Ovary (tissue), 9 donors: ENCODE measurements around the gene STX8. TPM values are rescaled to one million over a fixed set of nuclear protein-coding genes. Genes with fewer than 3 reads are reported as not detected.

ENCODE experiments used
- DNase-seq, 5 donors: peaks; one replicate each; pipeline ENCODE4 v3.0.0-alpha.2; 2019 to 2020
- H3K27ac ChIP-seq, 2 donors: fragments of 200-600 bp; one replicate each; pipeline versions ENCODE4 v1.5.1 to v1.8.0; 2019 to 2022
- H3K27me3 ChIP-seq: fragments of 200-600 bp; one replicate; pipeline ENCODE4 v1.8.0; 2022
- H3K36me3 ChIP-seq: fragments of 200-600 bp; sonication (generic); one replicate; pipeline ENCODE4 v1.5.1; 2019
- H3K4me1 ChIP-seq: one replicate; pipeline ENCODE4 v1.8.1; 2013; ENCODE audit warnings: mild to moderate bottlenecking, moderate library complexity; ENCODE audit not compliant: insufficient read depth
- H3K4me3 ChIP-seq: fragments of 200-600 bp; sonication (generic); one replicate; pipeline ENCODE4 v1.5.1; 2017
- H3K9me3 ChIP-seq, 2 donors: fragments of 200-600 bp in 1 of 2; sonication (generic) in 1 of 2; one replicate each; pipeline versions ENCODE4 v1.5.1 to v1.8.1; 2013 to 2019; ENCODE audit warnings: mild to moderate bottlenecking in 1 of 2, moderate library complexity in 1 of 2
- EP300 ChIP-seq: sonication (generic); formaldehyde crosslinking; IDR thresholded peaks from one replicate; pipeline ENCODE4 v1.6.1; 2017; ENCODE audit warnings: antibody characterized with exemption
- POLR2A ChIP-seq: fragments of 450-650 bp; IDR thresholded peaks from one replicate; pipeline ENCODE4 v1.6.1; 2017; ENCODE audit warnings: antibody characterized with exemption, mild to moderate bottlenecking, moderate library complexity
- WGBS, 3 donors: extraction: QIAGEN DNeasy Blood & Tissue Kit in 1 of 3; methylation state at CpG; one replicate each; pipeline versions ENCODE4 v1.1.5 to v1.1.7; 2013 to 2017; 5-methylcytosine and 5-hydroxymethylcytosine counted together
- intact Hi-C, 4 donors: fragments of 100-400 bp; cut with DNase I; formaldehyde crosslinking; loops; one replicate each; pipeline versions ENCODE4 v1.11.0 to v1.15.1; 2022 to 2023
- polyA plus RNA-seq, 2 donors: library from polyadenylated mRNA; stranded (reverse); fragments of 200-250 nt in 1 of 2; fragments of 350-450 nt in 1 of 2; fragmentation: Illumina TruSeq in 1 of 2; extraction: RNeasy Lipid Tissue Mini Kit (QIAGEN cat#74804) in 1 of 2; gene quantifications; one replicate each; pipeline ENCODE4 v1.2.3, GENCODE V29; 2013 to 2014
- total RNA-seq, 7 donors: library from RNA; depleted of rRNA in 2 of 7; stranded (reverse); fragments of >200 nt in 2 of 7; fragmentation: NEBNext Ultra II Directional in 3 of 7; extraction: Animal tissue kit (Norgen Biotek cat#: 25700) in 3 of 7; gene quantifications; one replicate each; pipeline versions ENCODE4 v1.1.0 to v1.2.4, GENCODE V29; 2016 to 2023
- TF ChIP-seq, protein P1 (sequence below), 3 donors: fragments of 450-650 bp in 2 of 3; fragments of 200-600 bp in 1 of 3; IDR thresholded peaks; one replicate each; pipeline versions ENCODE4 v1.5.1 to v1.8.0; 2016 to 2022; ENCODE audit warnings: antibody characterized with exemption in 3 of 3, mild to moderate bottlenecking in 1 of 3
- donor health status: DM: no; HTN: no; CAD: no; lungs with moderate emphysema.
- donor health status: DM: no; HTN: no; CAD: no.
- donor health status: Bipolar disorder and iron deficiency.
- donor health status: DM: yes; HTN: yes; CAD: no.
- donor health status: DM: no; HTN: no; CAD: no.
- donor health status: DM: yes; HTN: yes; CAD: no.

The STX8 gene
- total and polyA plus RNA-seq, 9 donors = 37.6 to 112 (median 53.8) TPM

DNA sequence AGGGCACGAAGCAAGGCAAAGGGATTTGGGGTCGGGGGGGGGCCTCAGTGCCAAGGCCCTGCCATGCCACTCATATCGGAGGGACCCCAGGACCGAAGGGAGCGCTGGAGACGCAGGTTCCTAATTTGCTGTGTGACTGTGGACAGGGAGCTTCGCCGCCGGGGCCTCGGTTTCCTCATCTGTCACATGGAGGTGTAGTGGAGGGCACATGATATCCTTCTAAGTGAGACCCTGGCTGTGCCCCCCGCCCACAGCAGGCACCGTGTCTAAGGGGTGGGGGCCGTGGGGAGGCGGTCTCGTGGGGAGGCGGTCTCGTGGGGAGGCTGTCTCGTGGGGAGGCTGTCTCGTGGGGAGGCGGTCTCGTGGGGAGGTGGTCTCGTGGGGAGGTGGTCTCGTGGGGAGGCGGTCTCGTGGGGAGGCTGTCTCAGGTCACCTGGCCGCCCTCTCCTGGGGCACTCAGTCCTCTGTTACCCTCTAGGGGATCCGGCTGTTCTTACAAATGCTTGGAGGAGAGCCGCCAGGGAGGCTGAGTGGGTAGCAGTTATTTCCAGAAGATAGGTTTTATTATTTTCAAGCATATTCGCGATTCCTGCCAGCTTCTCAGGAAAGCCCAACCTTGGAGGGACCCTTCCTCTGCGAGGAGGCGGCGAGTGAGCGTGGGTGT lies 349.4 kb downstream of the STX8 start:
- 77 to 85% (median 79%) methylated on average over 25 to 34 of the region's 34 CpGs for WGBS, 3 donors
- Histone ChIP-seq H3K9me3 (no peaks in the 10 kb centered on the region), H3K27ac (no peak overlapping the region), H3K36me3 (no peaks in the 10 kb centered on the region), H3K27me3 (no peaks in the 10 kb centered on the region), H3K4me1 (no peaks in the 10 kb centered on the region), H3K4me3 (no peak overlapping the region)
- intact Hi-C loops = no loop called here
- TF ChIP-seq, protein P1, sequence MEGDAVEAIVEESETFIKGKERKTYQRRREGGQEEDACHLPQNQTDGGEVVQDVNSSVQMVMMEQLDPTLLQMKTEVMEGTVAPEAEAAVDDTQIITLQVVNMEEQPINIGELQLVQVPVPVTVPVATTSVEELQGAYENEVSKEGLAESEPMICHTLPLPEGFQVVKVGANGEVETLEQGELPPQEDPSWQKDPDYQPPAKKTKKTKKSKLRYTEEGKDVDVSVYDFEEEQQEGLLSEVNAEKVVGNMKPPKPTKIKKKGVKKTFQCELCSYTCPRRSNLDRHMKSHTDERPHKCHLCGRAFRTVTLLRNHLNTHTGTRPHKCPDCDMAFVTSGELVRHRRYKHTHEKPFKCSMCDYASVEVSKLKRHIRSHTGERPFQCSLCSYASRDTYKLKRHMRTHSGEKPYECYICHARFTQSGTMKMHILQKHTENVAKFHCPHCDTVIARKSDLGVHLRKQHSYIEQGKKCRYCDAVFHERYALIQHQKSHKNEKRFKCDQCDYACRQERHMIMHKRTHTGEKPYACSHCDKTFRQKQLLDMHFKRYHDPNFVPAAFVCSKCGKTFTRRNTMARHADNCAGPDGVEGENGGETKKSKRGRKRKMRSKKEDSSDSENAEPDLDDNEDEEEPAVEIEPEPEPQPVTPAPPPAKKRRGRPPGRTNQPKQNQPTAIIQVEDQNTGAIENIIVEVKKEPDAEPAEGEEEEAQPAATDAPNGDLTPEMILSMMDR (IDR thresholded peaks at IDR 0.05) = no peak
- TF ChIP-seq POLR2A = no peak
- no peak for TF ChIP-seq EP300
- DNase-seq = no peak

DNA sequence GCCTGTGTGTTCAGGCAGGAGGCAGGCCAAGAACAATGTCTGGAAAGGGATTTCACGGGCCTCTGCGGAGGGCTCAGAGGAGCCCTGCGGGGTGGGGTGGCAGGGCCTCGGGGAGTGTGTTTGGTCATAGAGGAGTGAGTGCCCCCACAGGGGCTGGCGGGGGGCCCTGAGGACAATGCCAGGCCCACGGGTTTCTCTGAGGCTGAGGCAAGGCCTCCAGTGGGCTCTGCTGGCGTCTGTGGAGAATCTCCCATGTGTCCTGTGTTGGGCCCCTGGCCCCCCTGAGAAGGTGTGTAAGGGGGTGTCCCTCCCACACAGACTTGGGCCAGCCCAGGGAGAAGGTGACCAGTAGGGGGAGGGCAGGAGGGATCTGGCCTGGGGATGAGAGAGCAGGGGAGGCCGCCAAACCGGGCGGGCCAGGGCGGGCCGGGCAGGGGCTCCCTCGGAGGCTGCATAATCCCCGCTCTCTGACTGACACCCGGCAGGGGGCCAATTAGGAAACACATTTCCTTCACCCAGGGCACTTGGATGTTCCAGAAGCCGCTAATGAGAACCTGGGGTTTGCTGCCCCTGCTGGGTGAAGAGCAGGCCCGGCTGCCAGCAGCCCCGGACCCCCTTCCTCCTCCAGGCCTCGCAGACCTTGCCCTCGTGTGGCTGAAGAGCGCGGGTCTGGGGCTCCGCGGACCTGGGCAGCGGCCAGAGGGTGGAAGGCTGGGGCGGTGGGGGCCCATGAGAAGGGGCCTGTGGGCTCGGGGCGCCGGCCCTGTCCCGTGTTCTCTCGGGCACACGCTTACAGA lies 350.1 kb downstream of the STX8 start:
- DNase-seq = no peak
- Histone ChIP-seq H3K4me1 (no peaks in the 10 kb centered on the region), H3K27ac (no peak overlapping the region), H3K4me3 (no peak overlapping the region), H3K9me3 (no peaks in the 10 kb centered on the region), H3K27me3 (no peaks in the 10 kb centered on the region), H3K36me3 (no peaks in the 10 kb centered on the region)
- TF ChIP-seq POLR2A = no peak
- TF ChIP-seq, protein P1 (IDR thresholded peaks at IDR 0.05) = no peak
- TF ChIP-seq EP300 = no peak
- WGBS, 3 donors = 69 to 82% (median 71%) methylated on average over 29 to 32 of the region's 32 CpGs
- intact Hi-C loops = no loop called here

DNA sequence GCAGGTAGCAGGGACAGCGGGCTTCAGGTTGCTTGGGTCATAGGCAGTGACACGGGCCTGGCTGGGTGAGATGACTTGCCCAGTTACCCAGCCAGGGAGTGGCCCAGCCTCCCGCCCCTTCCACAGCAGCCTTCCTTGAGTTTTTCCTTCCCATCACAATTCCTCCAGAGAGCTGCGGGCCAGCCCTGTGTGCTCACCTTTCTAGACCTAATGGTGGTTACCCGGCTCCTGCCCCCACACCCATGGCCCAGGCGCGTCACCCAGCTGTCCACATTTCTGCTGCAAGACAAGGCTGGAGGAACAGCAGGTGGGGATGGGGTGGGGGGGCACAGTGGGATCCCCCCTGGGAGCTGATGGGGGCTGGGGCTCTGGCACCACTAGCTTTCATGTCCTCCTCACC lies 351.1 kb downstream of the STX8 start:
- no peak for TF ChIP-seq POLR2A
- TF ChIP-seq, protein P1 (IDR thresholded peaks at IDR 0.05) = no peak
- no peak for TF ChIP-seq EP300
- Histone ChIP-seq H3K4me3 (no peak overlapping the region), H3K27ac (no peak overlapping the region), H3K4me1 (no peaks in the 10 kb centered on the region), H3K9me3 (no peaks in the 10 kb centered on the region), H3K36me3 (no peaks in the 10 kb centered on the region), H3K27me3 (no peaks in the 10 kb centered on the region)
- DNase-seq = no peak
- intact Hi-C loops = no loop called here
- WGBS, 3 donors = 89 to 95% (median 91%) methylated on average over 7 of the region's 7 CpGs

DNA sequence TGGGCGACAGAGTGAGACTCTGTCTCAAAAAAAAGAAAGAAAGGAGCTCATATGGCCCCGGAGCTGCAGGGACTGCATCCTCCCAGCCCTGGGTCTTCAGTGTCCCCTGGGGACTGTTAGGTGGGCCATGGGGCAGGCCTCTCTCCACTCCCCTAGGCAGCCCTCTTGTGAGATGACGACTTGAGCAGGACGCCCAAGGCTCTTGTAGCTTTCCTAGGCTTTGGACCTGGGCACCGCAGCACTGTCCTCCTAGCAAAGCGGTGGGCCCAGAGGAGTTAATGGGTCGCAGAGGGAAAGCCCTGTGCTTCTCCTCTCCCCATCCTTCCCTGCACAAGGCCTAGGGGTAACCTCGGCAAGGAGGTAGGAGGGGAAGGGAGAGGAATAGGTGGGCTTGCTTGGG lies 352.1 kb downstream of the STX8 start:
- DNase-seq = no peak
- no peak overlapping the region for H3K4me3 ChIP-seq
- TF ChIP-seq EP300 = no peak
- TF ChIP-seq, protein P1 (IDR thresholded peaks at IDR 0.05) = no peak
- TF ChIP-seq POLR2A = no peak
- H3K27me3 ChIP-seq = no peaks in the 10 kb centered on the region
- no peak overlapping the region for H3K27ac ChIP-seq
- H3K9me3 ChIP-seq = no peaks in the 10 kb centered on the region
- H3K4me1 ChIP-seq = no peaks in the 10 kb centered on the region
- 77 to 90% (median 90%) methylated on average over 8 of the region's 8 CpGs for WGBS, 3 donors
- H3K36me3 ChIP-seq = no peaks in the 10 kb centered on the region
- intact Hi-C loops = no loop called here
